GM23338 (cell line): Measurements from ENCODE around the gene RABL6. TPM values are rescaled to one million over a fixed set of nuclear protein-coding genes. Genes with fewer than 3 reads are reported as not detected.
A peak's percentile ranks its signal among the peaks of the same experiment; 100 is the strongest.

ENCODE experiments used
- ATAC-seq: fragments of 200-7000 bp; cut with Tn5 transposase; 3 replicates; pipeline ENCODE4 v1.9.1; 2020
- DNase-seq: peaks from one replicate; pipeline ENCODE4 v3.0.0-alpha.2; 2015; ENCODE audit warnings: low spot score
- H2AFZ ChIP-seq: fragments of 200-600 bp; sonication (generic); 2 replicates; pipeline ENCODE4 v1.8.0; 2016; ENCODE audit warnings: antibody characterized with exemption, mild to moderate bottlenecking, moderate library complexity
- H3F3A ChIP-seq: fragments of 200-600 bp; sonication (generic); replicated peaks from 2 replicates; pipeline ENCODE4 v1.8.0; 2017; ENCODE audit warnings: antibody characterized with exemption, mixed run types, low read depth
- H3K27ac ChIP-seq: fragments of 200-600 bp; sonication (generic); 2 replicates; pipeline ENCODE4 v1.6.1; 2016; ENCODE audit warnings: low read depth
- H3K27me3 ChIP-seq: fragments of 200-600 bp; sonication (generic); 2 replicates; pipeline ENCODE4 v1.8.0; 2016; ENCODE audit warnings: mild to moderate bottlenecking, mixed run types, moderate library complexity; ENCODE audit not compliant: insufficient read depth
- H3K36me3 ChIP-seq: fragments of 200-600 bp; sonication (generic); 2 replicates; pipeline ENCODE4 v1.8.0; 2016; ENCODE audit warnings: mild to moderate bottlenecking; ENCODE audit not compliant: insufficient read depth
- H3K4me1 ChIP-seq: fragments of 200-600 bp; sonication (generic); 2 replicates; pipeline ENCODE4 v1.8.0; 2016; ENCODE audit warnings: mild to moderate bottlenecking, moderate library complexity; ENCODE audit not compliant: insufficient read depth
- H3K4me2 ChIP-seq: fragments of 200-600 bp; sonication (generic); 2 replicates; pipeline ENCODE4 v1.7.1; 2017; ENCODE audit warnings: mixed run types
- H3K4me3 ChIP-seq: fragments of 200-600 bp; sonication (generic); 2 replicates; pipeline ENCODE4 v1.6.1; 2016; ENCODE audit warnings: mixed run types
- H3K79me2 ChIP-seq: fragments of 200-600 bp; sonication (generic); replicated peaks from 2 replicates; pipeline ENCODE4 v1.8.0; 2017; ENCODE audit warnings: mild to moderate bottlenecking; ENCODE audit not compliant: insufficient read depth
- H3K9me2 ChIP-seq: fragments of 200-600 bp; sonication (generic); 2 replicates; pipeline ENCODE4 v1.8.0; 2017; ENCODE audit not compliant: insufficient read depth
- H4K20me1 ChIP-seq: fragments of 200-600 bp; sonication (generic); replicated peaks from 2 replicates; pipeline ENCODE4 v1.8.0; 2017; ENCODE audit warnings: mild to moderate bottlenecking; ENCODE audit not compliant: insufficient read depth
- H3K27ac Mint-ChIP-seq: 2 replicates; pipeline ENCODE4 v1.8.0; 2020; ENCODE audit warnings: inconsistent platforms, mild to moderate bottlenecking, moderate library complexity, mixed read lengths
- H3K27me3 Mint-ChIP-seq: 3 replicates; pipeline ENCODE4 v1.8.0; 2022; ENCODE audit warnings: low read depth, mild to moderate bottlenecking, moderate library complexity, mixed read lengths, inconsistent platforms; ENCODE audit not compliant: insufficient read depth, poor library complexity
- H3K36me3 Mint-ChIP-seq: 3 replicates; pipeline ENCODE4 v1.8.0; 2021; ENCODE audit warnings: low read depth, mild to moderate bottlenecking, inconsistent platforms, moderate library complexity, mixed read lengths
- H3K4me1 Mint-ChIP-seq: 3 replicates; pipeline ENCODE4 v1.8.0; 2020; ENCODE audit warnings: mild to moderate bottlenecking, inconsistent platforms, mixed read lengths
- H3K4me3 Mint-ChIP-seq: 3 replicates; pipeline ENCODE4 v1.8.0; 2021; ENCODE audit warnings: moderate library complexity, mild to moderate bottlenecking, inconsistent platforms, mixed read lengths
- H3K9me3 Mint-ChIP-seq: 3 replicates; pipeline ENCODE4 v1.8.0; 2020; ENCODE audit warnings: moderate library complexity, mild to moderate bottlenecking, inconsistent platforms, mixed read lengths
- CREB1 ChIP-seq: fragments of 250-450 bp; sonication (Bioruptor Pico); IDR thresholded peaks from 2 replicates; pipeline ENCODE4 v1.5.0; 2020; ENCODE audit warnings: low read depth, mild to moderate bottlenecking, moderate library complexity
- EZH2 ChIP-seq: fragments of 200-600 bp; sonication (generic); IDR thresholded peaks from one replicate; pipeline ENCODE4 v1.8.0; 2017; ENCODE audit warnings: antibody characterized with exemption, mild to moderate bottlenecking, low read depth; ENCODE audit not compliant: unreplicated experiment
- POLR2AphosphoS5 ChIP-seq: IDR thresholded peaks from 2 replicates; pipeline ENCODE4 v1.6.1; 2016; ENCODE audit warnings: antibody characterized with exemption, low read depth
- polyA plus RNA-seq: library from polyadenylated mRNA; unstranded; fragments of >200 nt; fragmentation: Nextera tagmentation; extraction: Ambion mirVana; gene quantifications from 2 replicates; pipeline ENCODE4 v1.2.1, GENCODE V29; 2016
- total RNA-seq: library from RNA; depleted of rRNA; stranded (reverse); fragments of >200 nt; shearing (Covaris generic); gene quantifications from 2 replicates; pipeline ENCODE4 v1.2.3, GENCODE V29; 2014
- TF ChIP-seq, protein P1 (sequence below), 2 experiments: fragments of 200-600 bp in 1 of 2; sonication (generic) in 1 of 2; conservative IDR thresholded peaks; 2 replicates each; pipeline versions ENCODE4 v1.5.1 to v1.6.1; 2016 to 2017; ENCODE audit warnings: antibody characterized with exemption in 2 of 2, low read depth in 2 of 2, mild to moderate bottlenecking in 2 of 2, moderate library complexity in 1 of 2
- TF ChIP-seq, protein P2 (sequence below): IDR thresholded peaks from one replicate; pipeline ENCODE4 v1.6.1; 2018; ENCODE audit warnings: antibody characterized with exemption; ENCODE audit not compliant: unreplicated experiment
- TF ChIP-seq, protein P3 (sequence below): IDR thresholded peaks from 2 replicates; pipeline ENCODE4 v1.6.1; 2016; ENCODE audit warnings: antibody characterized with exemption

The RABL6 gene
- total and polyA plus RNA-seq, 2 experiments from 2014 or later = 59.1 to 127 TPM

DNA sequence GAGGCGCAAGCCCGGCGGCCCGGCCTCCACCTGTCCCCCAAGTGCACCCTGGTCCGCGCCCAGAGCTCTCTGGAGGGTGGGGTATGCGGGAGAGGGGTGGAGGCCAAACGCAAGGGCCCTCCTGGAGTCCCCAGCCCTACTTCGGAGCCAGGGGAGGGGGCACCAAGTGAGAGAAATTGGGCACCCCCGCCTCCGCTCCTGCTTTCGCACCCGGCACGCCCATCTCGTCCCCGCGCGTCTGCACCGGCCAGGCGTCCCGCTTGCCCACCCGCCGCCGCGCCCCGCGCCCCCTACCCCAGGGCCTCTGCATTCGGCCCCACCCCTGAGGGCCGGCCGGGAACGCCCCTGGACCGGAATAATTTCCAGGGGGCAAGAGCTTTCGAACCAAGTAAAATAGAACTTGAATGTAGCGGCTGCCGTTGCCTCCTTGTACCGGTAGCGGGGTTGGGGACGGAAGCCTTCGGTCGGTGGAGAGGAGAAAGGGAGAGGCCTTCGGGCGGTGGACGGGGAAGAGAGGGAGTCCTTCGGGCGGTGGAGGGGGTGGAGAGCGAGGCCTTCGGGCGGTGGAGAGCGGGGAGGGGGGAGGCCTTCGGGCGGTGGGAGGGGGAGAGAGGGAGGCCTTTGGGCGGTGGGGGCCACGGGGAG is 40.8 kb downstream of the RABL6 start (continued):
- TF ChIP-seq, protein P1, sequence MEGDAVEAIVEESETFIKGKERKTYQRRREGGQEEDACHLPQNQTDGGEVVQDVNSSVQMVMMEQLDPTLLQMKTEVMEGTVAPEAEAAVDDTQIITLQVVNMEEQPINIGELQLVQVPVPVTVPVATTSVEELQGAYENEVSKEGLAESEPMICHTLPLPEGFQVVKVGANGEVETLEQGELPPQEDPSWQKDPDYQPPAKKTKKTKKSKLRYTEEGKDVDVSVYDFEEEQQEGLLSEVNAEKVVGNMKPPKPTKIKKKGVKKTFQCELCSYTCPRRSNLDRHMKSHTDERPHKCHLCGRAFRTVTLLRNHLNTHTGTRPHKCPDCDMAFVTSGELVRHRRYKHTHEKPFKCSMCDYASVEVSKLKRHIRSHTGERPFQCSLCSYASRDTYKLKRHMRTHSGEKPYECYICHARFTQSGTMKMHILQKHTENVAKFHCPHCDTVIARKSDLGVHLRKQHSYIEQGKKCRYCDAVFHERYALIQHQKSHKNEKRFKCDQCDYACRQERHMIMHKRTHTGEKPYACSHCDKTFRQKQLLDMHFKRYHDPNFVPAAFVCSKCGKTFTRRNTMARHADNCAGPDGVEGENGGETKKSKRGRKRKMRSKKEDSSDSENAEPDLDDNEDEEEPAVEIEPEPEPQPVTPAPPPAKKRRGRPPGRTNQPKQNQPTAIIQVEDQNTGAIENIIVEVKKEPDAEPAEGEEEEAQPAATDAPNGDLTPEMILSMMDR (conservative IDR thresholded peaks at IDR 0.05; ENCODE audit: low read depth in 2 of 2) = no peak

DNA sequence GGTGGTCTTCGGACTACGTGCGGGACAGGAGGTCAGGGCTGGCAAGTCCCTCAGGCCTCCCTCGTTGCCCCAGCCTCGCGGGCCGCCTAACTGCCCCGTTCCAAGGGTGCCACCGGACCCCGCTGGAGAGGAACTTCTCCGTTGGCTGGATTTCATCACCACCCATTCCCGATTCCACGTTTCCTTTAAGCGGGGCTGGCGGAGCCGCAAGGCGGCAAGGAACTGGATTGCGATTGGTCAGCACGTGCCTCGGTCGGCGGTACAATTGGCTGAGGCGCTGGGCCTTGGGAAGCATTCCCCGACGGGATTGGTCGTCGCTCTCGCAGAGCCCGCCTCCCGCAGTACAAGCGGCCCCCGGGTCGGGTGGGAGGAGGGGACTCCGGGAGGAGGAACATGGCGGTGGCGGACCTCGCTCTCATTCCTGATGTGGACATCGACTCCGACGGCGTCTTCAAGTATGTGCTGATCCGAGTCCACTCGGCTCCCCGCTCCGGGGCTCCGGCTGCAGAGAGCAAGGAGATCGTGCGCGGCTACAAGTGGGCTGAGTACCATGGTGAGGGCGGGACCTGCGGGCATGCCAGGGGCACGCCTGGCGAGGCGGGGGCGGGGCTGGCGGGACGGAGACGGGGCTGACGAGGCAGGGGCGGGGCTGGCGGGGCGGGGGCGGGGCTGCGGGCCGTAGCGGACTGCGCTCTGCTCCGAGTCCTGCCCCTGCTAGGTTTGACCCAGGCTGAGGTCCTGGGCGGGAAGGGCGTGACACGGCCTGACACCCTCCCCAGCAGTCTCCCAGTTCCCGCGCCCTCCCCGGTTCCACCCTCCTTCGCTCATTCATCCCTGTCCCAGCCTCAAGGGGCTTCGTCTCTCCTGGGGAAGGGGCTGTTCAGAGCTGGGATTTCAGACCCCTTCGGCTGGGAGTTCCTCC is 41.6 kb downstream of the RABL6 start, which contains the start of gene PHPT1:
TSS of gene PHPT1 (plus strand) at position 372 of the 922 bp plus-strand sequence. CDS start at position 394, 22 bp downstream.
- H2AFZ ChIP-seq = no peak within 1 kb of the TSS
- no peaks in the 10 kb centered on the region for H3K9me2 ChIP-seq
- Mint-ChIP-seq H3K27ac (peak within 1 kb of the TSS; percentile 96), H3K27me3 (peaks cover 29% of the 10 kb centered on the region), H3K4me1 (no peaks in the 10 kb centered on the region; the same call in 2 of the 3 replicates), H3K4me3 (peak within 1 kb of the TSS; percentile 93), H3K9me3 (no peaks in the 10 kb centered on the region), H3K36me3 (peaks cover 2% of the 10 kb centered on the region; the same call in 2 of the 3 replicates)
- TF ChIP-seq EZH2 (no peak), POLR2AphosphoS5 (peak; percentile 97), CREB1 (CRISPR knock-in tag) (peak; percentile 62)
- TF ChIP-seq, protein P2, sequence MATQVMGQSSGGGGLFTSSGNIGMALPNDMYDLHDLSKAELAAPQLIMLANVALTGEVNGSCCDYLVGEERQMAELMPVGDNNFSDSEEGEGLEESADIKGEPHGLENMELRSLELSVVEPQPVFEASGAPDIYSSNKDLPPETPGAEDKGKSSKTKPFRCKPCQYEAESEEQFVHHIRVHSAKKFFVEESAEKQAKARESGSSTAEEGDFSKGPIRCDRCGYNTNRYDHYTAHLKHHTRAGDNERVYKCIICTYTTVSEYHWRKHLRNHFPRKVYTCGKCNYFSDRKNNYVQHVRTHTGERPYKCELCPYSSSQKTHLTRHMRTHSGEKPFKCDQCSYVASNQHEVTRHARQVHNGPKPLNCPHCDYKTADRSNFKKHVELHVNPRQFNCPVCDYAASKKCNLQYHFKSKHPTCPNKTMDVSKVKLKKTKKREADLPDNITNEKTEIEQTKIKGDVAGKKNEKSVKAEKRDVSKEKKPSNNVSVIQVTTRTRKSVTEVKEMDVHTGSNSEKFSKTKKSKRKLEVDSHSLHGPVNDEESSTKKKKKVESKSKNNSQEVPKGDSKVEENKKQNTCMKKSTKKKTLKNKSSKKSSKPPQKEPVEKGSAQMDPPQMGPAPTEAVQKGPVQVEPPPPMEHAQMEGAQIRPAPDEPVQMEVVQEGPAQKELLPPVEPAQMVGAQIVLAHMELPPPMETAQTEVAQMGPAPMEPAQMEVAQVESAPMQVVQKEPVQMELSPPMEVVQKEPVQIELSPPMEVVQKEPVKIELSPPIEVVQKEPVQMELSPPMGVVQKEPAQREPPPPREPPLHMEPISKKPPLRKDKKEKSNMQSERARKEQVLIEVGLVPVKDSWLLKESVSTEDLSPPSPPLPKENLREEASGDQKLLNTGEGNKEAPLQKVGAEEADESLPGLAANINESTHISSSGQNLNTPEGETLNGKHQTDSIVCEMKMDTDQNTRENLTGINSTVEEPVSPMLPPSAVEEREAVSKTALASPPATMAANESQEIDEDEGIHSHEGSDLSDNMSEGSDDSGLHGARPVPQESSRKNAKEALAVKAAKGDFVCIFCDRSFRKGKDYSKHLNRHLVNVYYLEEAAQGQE = no peak
- TF ChIP-seq, protein P1 (conservative IDR thresholded peaks at IDR 0.05; ENCODE audit: low read depth in 2 of 2) = no peak
- TF ChIP-seq, protein P3, sequence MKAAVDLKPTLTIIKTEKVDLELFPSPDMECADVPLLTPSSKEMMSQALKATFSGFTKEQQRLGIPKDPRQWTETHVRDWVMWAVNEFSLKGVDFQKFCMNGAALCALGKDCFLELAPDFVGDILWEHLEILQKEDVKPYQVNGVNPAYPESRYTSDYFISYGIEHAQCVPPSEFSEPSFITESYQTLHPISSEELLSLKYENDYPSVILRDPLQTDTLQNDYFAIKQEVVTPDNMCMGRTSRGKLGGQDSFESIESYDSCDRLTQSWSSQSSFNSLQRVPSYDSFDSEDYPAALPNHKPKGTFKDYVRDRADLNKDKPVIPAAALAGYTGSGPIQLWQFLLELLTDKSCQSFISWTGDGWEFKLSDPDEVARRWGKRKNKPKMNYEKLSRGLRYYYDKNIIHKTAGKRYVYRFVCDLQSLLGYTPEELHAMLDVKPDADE = peak; percentile 49; the same call in 1 of the 2 replicates
- H3F3A ChIP-seq = 0 out of 2 replicates have a peak, but pooled peaks cover 5% of the 10 kb centered on the region
- ATAC-seq = peak; percentile 53
- H3K27ac ChIP-seq = peak within 1 kb of the TSS; percentile 95
- no peaks in the 10 kb centered on the region; the same call in 1 of the 2 replicates for H3K36me3 ChIP-seq
- peak within 1 kb of the TSS; percentile 88 for H3K4me3 ChIP-seq
- peak within 1 kb of the TSS; percentile 89 for H3K4me2 ChIP-seq
- no peaks in the 10 kb centered on the region for H3K79me2 ChIP-seq
- H3K27me3 ChIP-seq = peaks cover 13% of the 10 kb centered on the region
- DNase-seq = peak; percentile 100
- no peaks in the 10 kb centered on the region; the same call in 1 of the 2 replicates for H3K4me1 ChIP-seq
- H4K20me1 ChIP-seq = 0 out of 2 replicates have a peak, but pooled peaks cover 3% of the 10 kb centered on the region
